ENCODE measurements around the gene DLK1.

DLK1 gene

GRCh38 chr14:100774164-100774537 lies 47.5 kb downstream of the DLK1 start:
- TF ChIP-seq CTCF (IDR thresholded peaks at IDR 0.05; ENCODE audit: insufficient read depth, low read depth, low read length, missing control alignments): no peak
- DNase-seq (ENCODE audit: low read depth): no peak

GRCh38 chr14:100775351-100775830 lies 48.7 kb downstream of the DLK1 start:
- no peak for DNase-seq (ENCODE audit: low read depth)
- H3K4me3 ChIP-seq (ENCODE audit: low read depth, low read length): no peak overlapping the region
- TF ChIP-seq CTCF (IDR thresholded peaks at IDR 0.05; ENCODE audit: insufficient read depth, low read depth, low read length, missing control alignments): no peak

More at GRCh38 chr14:100774164-100774537, 47.5 kb downstream of the DLK1 start:
- H3K4me3 ChIP-seq (ENCODE audit: low read depth, low read length): no peak overlapping the region

GRCh38 chr14:100775831-100776591 lies 49.3 kb downstream of the DLK1 start:
- H3K4me3 ChIP-seq (ENCODE audit: low read depth, low read length): no peak overlapping the region
- TF ChIP-seq CTCF (IDR thresholded peaks at IDR 0.05; ENCODE audit: insufficient read depth, low read depth, low read length, missing control alignments): no peak
- DNase-seq (ENCODE audit: low read depth): no peak

- no peak for TF ChIP-seq CTCF (IDR thresholded peaks at IDR 0.05; ENCODE audit: insufficient read depth, low read depth, low read length, missing control alignments)
- H3K4me3 ChIP-seq (ENCODE audit: low read depth, low read length): no peak overlapping the region
- DNase-seq (ENCODE audit: low read depth): no peak
These were observed 50.1 kb downstream of the DLK1 start for GRCh38 chr14:100776681-100777365.

- H3K4me3 ChIP-seq (ENCODE audit: low read depth, low read length): no peak overlapping the region
- no peak for DNase-seq (ENCODE audit: low read depth)
- TF ChIP-seq CTCF (IDR thresholded peaks at IDR 0.05; ENCODE audit: insufficient read depth, low read depth, low read length, missing control alignments): no peak
These were observed 50.7 kb downstream of the DLK1 start for GRCh38 chr14:100777366-100777817.

GRCh38 chr14:100777818-100778525 lies 51.3 kb downstream of the DLK1 start:
- H3K4me3 ChIP-seq (ENCODE audit: low read depth, low read length): no peak overlapping the region
- no peak for DNase-seq (ENCODE audit: low read depth)
- no peak for TF ChIP-seq CTCF (IDR thresholded peaks at IDR 0.05; ENCODE audit: insufficient read depth, low read depth, low read length, missing control alignments)

All from GM12865 (cell line).